Placental pericyte (primary cell): ENCODE data around the gene CCR4. TPM values are rescaled to one million over a fixed set of nuclear protein-coding genes. Genes with fewer than 3 reads are reported as not detected.

Experiments
- total RNA-seq: library from RNA; depleted of rRNA; stranded (reverse); fragments of >200 nt; gene quantifications from 2 replicates; pipeline ENCODE4 v1.2.3, GENCODE V29; 2012

CCR4 gene
- not detected in 2 replicates for total RNA-seq

GRCh38 chr3:32951410-32951811, at the start of gene CCR4:
Gene CCR4, plus strand, starts transcription at chr3:32951644. Its CDS starts 1,779 bp downstream, at chr3:32953423.

Other genes with a start within 250 kb of the CCR4 start
- gene TRIM71, start 133.6 kb upstream of the CCR4 start, total RNA-seq = not detected in 2 replicates
- gene GLB1, start 145.5 kb downstream of the CCR4 start, total RNA-seq = 62.7 and 137 TPM in 2 replicates
- 7.7 and 10.2 TPM in 2 replicates for gene TMPPE, start 145.5 kb downstream of the CCR4 start, total RNA-seq
- 166 and 180 TPM in 2 replicates for gene CRTAP, start 162.4 kb downstream of the CCR4 start, total RNA-seq